Transverse colon (tissue), 4 donors: ENCODE results near the gene IFNGR2. TPM values are rescaled to one million over a fixed set of nuclear protein-coding genes. Genes with fewer than 3 reads are reported as not detected.
"Not testable (repeated sequence)": the region's sequence is repeated elsewhere in the genome, so short reads cannot be mapped to it uniquely, and the experiment has no call there.

ENCODE experiments used
- DNase-seq: peaks from one replicate; pipeline ENCODE4 v3.0.0-alpha.2; 2019
- H3K27ac ChIP-seq, 4 donors: fragments of 200-600 bp; sonication (generic); 2 replicates each; pipeline ENCODE4 v1.5.1; 2016 to 2018; ENCODE audit warnings: inconsistent platforms in 4 of 4
- H3K27me3 ChIP-seq: fragments of 200-600 bp; sonication (generic); 2 replicates; pipeline ENCODE4 v1.5.1; 2017; ENCODE audit warnings: inconsistent platforms
- H3K36me3 ChIP-seq, 4 donors: fragments of 200-600 bp; sonication (generic); 2 replicates each; pipeline ENCODE4 v1.5.1; 2017 to 2019; ENCODE audit warnings: inconsistent platforms in 4 of 4
- H3K4me1 ChIP-seq, 4 donors: fragments of 200-600 bp; sonication (generic); 2 replicates each; pipeline ENCODE4 v1.5.1; 2017 to 2020; ENCODE audit warnings: inconsistent platforms in 4 of 4
- H3K4me3 ChIP-seq, 4 donors: fragments of 200-600 bp; sonication (generic); 1 replicate in 1 of 4; 2 replicates in 3 of 4; pipeline versions ENCODE4 v1.5.1 to v1.6.1; 2017 to 2019; ENCODE audit warnings: inconsistent platforms in 4 of 4
- H3K9me3 ChIP-seq, 2 donors: fragments of 200-600 bp; sonication (generic); 2 replicates each; pipeline ENCODE4 v1.5.1; 2017 to 2019; ENCODE audit warnings: inconsistent platforms in 2 of 2
- EP300 ChIP-seq: sonication (generic); formaldehyde crosslinking; IDR thresholded peaks from one replicate; pipeline ENCODE4 v1.6.1; 2017; ENCODE audit warnings: antibody characterized with exemption, low read depth
- POLR2A ChIP-seq: fragments of 450-650 bp; IDR thresholded peaks from one replicate; pipeline ENCODE4 v1.6.1; 2016; ENCODE audit warnings: antibody characterized with exemption, mild to moderate bottlenecking, moderate library complexity
- POLR2AphosphoS5 ChIP-seq, 3 donors: sonication (generic); formaldehyde crosslinking; IDR thresholded peaks; one replicate each; pipeline ENCODE4 v1.6.1; 2016; ENCODE audit warnings: antibody characterized with exemption in 3 of 3
- WGBS, 2 donors: methylation state at CpG; one replicate each; pipeline ENCODE4 v1.1.5; 2018; ENCODE audit warnings: low coverage in 1 of 2; 5-methylcytosine and 5-hydroxymethylcytosine counted together
- in situ Hi-C, 4 donors: fragments of 200-750 bp; cut with MboI; loops; one replicate each; pipeline versions ENCODE4 v1.15.0 to v1.15.1; 2017; ENCODE audit warnings: low sequenced_read_pairs in 3 of 4, low pct_ligation_motif_present in 1 of 4, low pct_unique_long_range_greater_than_20kb in 1 of 4
- intact Hi-C: fragments of 100-400 bp; cut with DNase I; formaldehyde crosslinking; loops from one replicate; pipeline ENCODE4 v1.15.1; 2023; ENCODE audit warnings: low total_unique reads
- total RNA-seq, 4 donors: library from RNA; depleted of rRNA; stranded (reverse); fragments of >200 nt; gene quantifications; one replicate each; pipeline ENCODE4 v1.1.0, GENCODE V29; 2016
- TF ChIP-seq, protein P1 (sequence below), 5 experiments: fragments of 200-600 bp in 3 of 5; fragments of 450-650 bp in 2 of 5; sonication (generic) in 3 of 5; IDR thresholded peaks; 1 replicate in 2 of 5; 2 replicates in 3 of 5; pipeline ENCODE4 v1.5.1; 2016 to 2017; ENCODE audit warnings: antibody characterized with exemption in 5 of 5, inconsistent platforms in 3 of 5, mild to moderate bottlenecking in 2 of 5, moderate library complexity in 1 of 5

Gene IFNGR2
- total RNA-seq, 4 donors from 2014 or later = 40.8 to 131 (median 76.6) TPM

DNA sequence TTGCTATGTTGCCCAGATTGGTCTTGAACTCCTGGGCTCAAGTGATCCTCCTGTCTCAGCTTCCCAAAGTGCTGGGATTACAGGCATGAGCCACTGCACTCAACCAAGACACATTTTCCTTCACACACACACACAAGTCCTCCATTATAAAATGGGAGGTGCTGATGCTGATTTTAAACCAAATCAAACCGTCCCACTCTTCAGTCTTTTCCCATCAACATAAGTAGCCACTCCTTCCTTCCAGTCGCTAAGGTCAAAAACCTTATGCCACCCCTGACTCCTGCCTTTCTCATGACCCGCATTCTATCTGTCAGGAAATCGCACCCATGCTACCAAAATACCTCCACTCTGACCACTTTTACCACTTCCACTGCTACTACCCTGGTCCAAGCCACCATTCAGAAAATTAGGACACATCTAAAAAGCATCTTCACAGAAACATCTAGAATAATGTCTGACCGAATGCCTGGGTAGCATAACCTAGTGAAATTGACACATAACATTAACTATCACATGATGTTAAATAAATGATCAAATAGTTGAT, 28.0 kb upstream of the IFNGR2 start:
- intact Hi-C loops (no loop called here), in situ Hi-C loops (no loop called here)
- Histone ChIP-seq H3K27ac (peak overlapping the region in 2 of 4 donors; percentile 4 to 73), H3K9me3 (no peaks in the 10 kb centered on the region), H3K4me1 (peaks cover 3 to 26% (median 14%) of the 10 kb centered on the region in 4 donors), H3K36me3 (no peaks in the 10 kb centered on the region), H3K27me3 (no peaks in the 10 kb centered on the region), H3K4me3 (no peak overlapping the region)
- TF ChIP-seq EP300 (no peak), POLR2A (no peak), POLR2AphosphoS5 (IDR thresholded peaks at IDR 0.05) (no peak)
- TF ChIP-seq, protein P1, sequence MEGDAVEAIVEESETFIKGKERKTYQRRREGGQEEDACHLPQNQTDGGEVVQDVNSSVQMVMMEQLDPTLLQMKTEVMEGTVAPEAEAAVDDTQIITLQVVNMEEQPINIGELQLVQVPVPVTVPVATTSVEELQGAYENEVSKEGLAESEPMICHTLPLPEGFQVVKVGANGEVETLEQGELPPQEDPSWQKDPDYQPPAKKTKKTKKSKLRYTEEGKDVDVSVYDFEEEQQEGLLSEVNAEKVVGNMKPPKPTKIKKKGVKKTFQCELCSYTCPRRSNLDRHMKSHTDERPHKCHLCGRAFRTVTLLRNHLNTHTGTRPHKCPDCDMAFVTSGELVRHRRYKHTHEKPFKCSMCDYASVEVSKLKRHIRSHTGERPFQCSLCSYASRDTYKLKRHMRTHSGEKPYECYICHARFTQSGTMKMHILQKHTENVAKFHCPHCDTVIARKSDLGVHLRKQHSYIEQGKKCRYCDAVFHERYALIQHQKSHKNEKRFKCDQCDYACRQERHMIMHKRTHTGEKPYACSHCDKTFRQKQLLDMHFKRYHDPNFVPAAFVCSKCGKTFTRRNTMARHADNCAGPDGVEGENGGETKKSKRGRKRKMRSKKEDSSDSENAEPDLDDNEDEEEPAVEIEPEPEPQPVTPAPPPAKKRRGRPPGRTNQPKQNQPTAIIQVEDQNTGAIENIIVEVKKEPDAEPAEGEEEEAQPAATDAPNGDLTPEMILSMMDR (IDR thresholded peaks at IDR 0.05) = no peak
- no peak for DNase-seq
- WGBS, 2 donors = 51 to 100% methylated on average over 1 to 5 of the region's 5 CpGs

DNA sequence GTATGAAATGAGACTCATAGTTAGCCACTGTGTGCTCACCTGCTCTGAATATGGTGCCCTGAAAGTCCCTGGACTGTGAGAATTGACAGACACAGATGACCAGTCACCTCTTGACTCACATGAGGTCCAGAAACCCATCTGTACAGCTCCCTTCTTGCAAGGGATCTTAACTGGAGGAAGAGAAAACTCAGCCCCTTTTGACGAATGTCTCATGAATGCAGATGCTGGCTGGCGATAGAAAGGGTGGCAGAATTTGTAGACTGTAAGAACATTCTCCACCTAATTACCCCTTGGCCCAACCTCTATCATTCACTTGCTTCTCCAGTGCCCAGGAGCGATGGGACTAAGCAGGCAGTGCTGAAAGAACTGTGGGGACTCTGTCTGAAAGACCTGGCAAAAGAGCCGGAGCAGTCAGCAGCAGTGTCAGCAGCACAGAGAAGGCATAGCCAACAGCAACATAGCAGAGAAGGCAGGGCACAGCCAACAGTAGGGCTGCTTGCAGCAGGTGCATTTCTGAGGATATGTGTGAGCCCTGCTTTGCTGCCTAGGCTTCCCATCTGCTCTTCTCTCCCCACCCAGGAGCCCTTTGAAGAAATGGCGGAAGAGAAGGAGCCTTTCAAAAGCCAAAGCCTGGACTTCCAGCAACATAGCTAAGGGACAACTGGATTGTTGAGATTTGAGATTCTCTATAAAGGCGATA, 25.8 kb upstream of the IFNGR2 start:
- H3K9me3 ChIP-seq = no peaks in the 10 kb centered on the region
- H3K4me1 ChIP-seq = peaks cover 7 to 44% (median 18%) of the 10 kb centered on the region in 4 donors
- WGBS, 2 donors = 85 to 100% methylated on average over 2 to 6 of the region's 6 CpGs
- no peak overlapping the region for H3K27ac ChIP-seq
- DNase-seq = no peak
- H3K27me3 ChIP-seq = no peaks in the 10 kb centered on the region
- no peaks in the 10 kb centered on the region for H3K36me3 ChIP-seq
- H3K4me3 ChIP-seq = no peak overlapping the region
- intact Hi-C loops (no loop called here), in situ Hi-C loops (no loop called here)
- TF ChIP-seq, protein P1 (IDR thresholded peaks at IDR 0.05) = no peak
- TF ChIP-seq EP300 = no peak

DNA sequence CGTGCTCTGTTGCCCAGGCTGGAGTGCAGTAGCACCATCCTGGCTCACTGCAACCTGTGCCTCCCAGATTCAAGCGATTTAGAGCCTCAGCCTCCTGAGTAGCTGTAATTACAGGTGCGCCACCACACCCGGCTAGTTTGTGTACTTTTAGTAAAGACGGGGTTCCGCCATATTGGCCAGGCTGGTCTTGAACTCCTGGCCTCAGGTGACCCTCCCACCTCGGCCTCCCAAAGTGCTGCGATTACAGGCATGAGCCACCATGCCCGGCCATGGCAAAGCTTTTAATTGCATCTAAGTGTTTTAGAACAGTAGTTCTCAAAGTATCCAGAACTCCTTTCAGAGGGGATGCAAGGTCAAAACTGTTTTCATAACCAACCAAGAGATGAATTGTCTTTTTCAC, 25.1 kb upstream of the IFNGR2 start:
- Histone ChIP-seq H3K27ac (no peak overlapping the region), H3K4me3 (no peak overlapping the region), H3K27me3 (no peaks in the 10 kb centered on the region), H3K4me1 (peaks cover 10 to 51% (median 21%) of the 10 kb centered on the region in 4 donors), H3K9me3 (no peaks in the 10 kb centered on the region), H3K36me3 (no peaks in the 10 kb centered on the region)
- in situ Hi-C loops (no loop called here), intact Hi-C loops (no loop called here)
- no peak for TF ChIP-seq POLR2A
- TF ChIP-seq POLR2AphosphoS5 (IDR thresholded peaks at IDR 0.05) = no peak
- TF ChIP-seq, protein P1 (IDR thresholded peaks at IDR 0.05) = no peak
- 85 to 88% methylated on average over 5 to 9 of the region's 9 CpGs for WGBS, 2 donors
- DNase-seq = no peak

DNA sequence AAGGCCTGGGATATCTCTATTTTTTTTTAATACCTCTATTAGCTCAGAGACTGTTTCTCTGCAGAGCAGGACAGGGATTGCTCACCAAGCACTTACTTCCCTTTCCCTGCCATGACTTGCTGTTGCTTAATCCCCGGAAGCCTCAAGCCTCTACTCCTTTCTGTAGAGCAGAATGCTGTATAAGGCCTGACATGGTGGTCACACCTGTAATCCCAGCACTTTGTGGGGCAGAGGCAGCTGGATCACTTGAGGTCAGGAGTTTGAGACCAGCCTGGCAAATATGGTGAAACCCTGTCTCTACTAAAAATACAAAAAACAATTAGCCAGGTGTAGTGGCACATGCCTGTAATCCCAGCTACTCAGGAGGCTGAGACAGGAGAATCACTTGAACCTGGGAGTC, 23.3 kb upstream of the IFNGR2 start:
- H3K36me3 ChIP-seq, DNase-seq, H3K4me3 ChIP-seq, intact Hi-C loops, H3K27me3 ChIP-seq, H3K9me3 ChIP-seq, in situ Hi-C loops: not testable (repeated sequence)
- 17 to 59% methylated on average over 1 of the region's 1 CpG for WGBS, 2 donors
- peaks cover 12 to 55% (median 19%) of the 10 kb centered on the region in 4 donors for H3K4me1 ChIP-seq
- peak overlapping the region; percentile 60 to 81 (median 74) for H3K27ac ChIP-seq
